NCI-H1105 treated with DMSO at 0.1 percent for 48 hours (cell line): ENCODE measurements around the gene BOC.
A peak's percentile ranks its signal among the peaks of the same experiment; 100 is the strongest.

Experiments used
- DNase-seq: peaks from one replicate; lab custom pipeline; 2025; lab: John Stamatoyannopoulos, UW

BOC gene

GRCh38 chr3:113249111-113249510 lies 37.8 kb downstream of the BOC start:
- no peak for DNase-seq

- DNase-seq = no peak
These were observed 38.2 kb downstream of the BOC start for GRCh38 chr3:113249601-113250000.

- DNase-seq = no peak
These were observed 39.2 kb downstream of the BOC start for GRCh38 chr3:113250566-113250965.

GRCh38 chr3:113251817-113252216 lies 40.5 kb downstream of the BOC start:
- DNase-seq = no peak

GRCh38 chr3:113252553-113252952 lies 41.2 kb downstream of the BOC start:
- DNase-seq = no peak

GRCh38 chr3:113253702-113254101 lies 42.3 kb downstream of the BOC start:
- DNase-seq = no peak

GRCh38 chr3:113254171-113254947 lies 43.0 kb downstream of the BOC start:
- no peak for DNase-seq

- no peak for DNase-seq
These were observed 43.9 kb downstream of the BOC start for GRCh38 chr3:113255100-113255853.

GRCh38 chr3:113255854-113256615 lies 44.7 kb downstream of the BOC start:
- DNase-seq = no peak

- DNase-seq = no peak
These were observed 47.0 kb downstream of the BOC start for GRCh38 chr3:113258361-113258760.

GRCh38 chr3:113259196-113259595 lies 47.8 kb downstream of the BOC start:
- DNase-seq = no peak

GRCh38 chr3:113261063-113261625 lies 49.8 kb downstream of the BOC start:
- no peak for DNase-seq

- DNase-seq = no peak
These were observed 50.4 kb downstream of the BOC start for GRCh38 chr3:113261626-113262303.

GRCh38 chr3:113262304-113262665 lies 50.9 kb downstream of the BOC start:
- DNase-seq = no peak

- no peak for DNase-seq
These were observed 51.7 kb downstream of the BOC start for GRCh38 chr3:113263020-113263419.

- DNase-seq = no peak
These were observed 52.4 kb downstream of the BOC start for GRCh38 chr3:113263778-113264177.

- peak; percentile 84 for DNase-seq
These were observed 53.1 kb downstream of the BOC start for GRCh38 chr3:113264283-113265131.

GRCh38 chr3:113265231-113265630 lies 53.9 kb downstream of the BOC start:
- DNase-seq = no peak

- DNase-seq = peak; percentile 18
These were observed 55.4 kb downstream of the BOC start for GRCh38 chr3:113266738-113267137.

- no peak for DNase-seq
These were observed 57.0 kb downstream of the BOC start for GRCh38 chr3:113268311-113268710.

GRCh38 chr3:113268942-113269341 lies 57.6 kb downstream of the BOC start:
- no peak for DNase-seq
